Neural progenitor cell (in vitro differentiated cells): ENCODE measurements around the gene PIK3R6. TPM values are rescaled to one million over a fixed set of nuclear protein-coding genes. Genes with fewer than 3 reads are reported as not detected.

ENCODE experiments used
- DNase-seq: peaks from one replicate; pipeline ENCODE4 v3.0.0-alpha.2; 2016; ENCODE audit warnings: low spot score
- H2AFZ ChIP-seq: fragments of 200-600 bp; sonication (generic); replicated peaks from 2 replicates; pipeline ENCODE4 v1.6.1; 2016; ENCODE audit warnings: antibody characterized with exemption
- H3F3A ChIP-seq: fragments of 200-600 bp; sonication (generic); 2 replicates; pipeline ENCODE4 v1.6.1; 2016; ENCODE audit warnings: antibody characterized with exemption, low read depth
- H3K27ac ChIP-seq: fragments of 200-600 bp; sonication (generic); 2 replicates; pipeline ENCODE4 v1.5.1; 2016; ENCODE audit warnings: mild to moderate bottlenecking
- H3K27me3 ChIP-seq: fragments of 200-600 bp; sonication (generic); 2 replicates; pipeline ENCODE4 v1.6.1; 2016; ENCODE audit warnings: mild to moderate bottlenecking, moderate library complexity
- H3K36me3 ChIP-seq: fragments of 200-600 bp; sonication (generic); 2 replicates; pipeline ENCODE4 v1.5.1; 2016
- H3K4me1 ChIP-seq: fragments of 200-600 bp; sonication (generic); 2 replicates; pipeline ENCODE4 v1.6.1; 2016; ENCODE audit warnings: mixed run types
- H3K4me2 ChIP-seq: fragments of 200-600 bp; sonication (generic); 2 replicates; pipeline ENCODE4 v1.6.1; 2016
- H3K4me3 ChIP-seq: fragments of 200-600 bp; sonication (generic); 2 replicates; pipeline ENCODE4 v1.5.1; 2016
- H3K79me2 ChIP-seq: fragments of 200-600 bp; sonication (generic); 2 replicates; pipeline ENCODE4 v1.6.1; 2016; ENCODE audit warnings: low read depth
- H3K9ac ChIP-seq: fragments of 200-600 bp; sonication (generic); 2 replicates; pipeline ENCODE4 v1.6.1; 2016
- H3K9me3 ChIP-seq: fragments of 200-600 bp; sonication (generic); 2 replicates; pipeline ENCODE4 v1.5.1; 2016; ENCODE audit warnings: low read depth
- H4K20me1 ChIP-seq: fragments of 200-600 bp; sonication (generic); 2 replicates; pipeline ENCODE4 v1.6.1; 2016; ENCODE audit warnings: low read depth
- H3K27ac Mint-ChIP-seq: 3 replicates; pipeline ENCODE4 v1.8.0; 2021; ENCODE audit warnings: mixed read lengths
- H3K27me3 Mint-ChIP-seq: 2 replicates; pipeline ENCODE4 v1.8.0; 2022; ENCODE audit warnings: low read depth, mild to moderate bottlenecking, inconsistent platforms, moderate library complexity, mixed read lengths; ENCODE audit not compliant: insufficient read depth
- H3K36me3 Mint-ChIP-seq: 3 replicates; pipeline ENCODE4 v1.8.0; 2021; ENCODE audit warnings: mixed read lengths
- H3K4me1 Mint-ChIP-seq: 3 replicates; pipeline ENCODE4 v1.8.0; 2021; ENCODE audit warnings: mixed read lengths
- H3K4me3 Mint-ChIP-seq: 3 replicates; pipeline ENCODE4 v1.8.0; 2021; ENCODE audit warnings: mild to moderate bottlenecking, moderate library complexity, mixed read lengths
- H3K9me3 Mint-ChIP-seq: 3 replicates; pipeline ENCODE4 v1.8.0; 2020; ENCODE audit warnings: mixed read lengths
- EZH2 ChIP-seq: fragments of 200-600 bp; sonication (generic); IDR thresholded peaks from 2 replicates; pipeline ENCODE4 v1.6.1; 2017; ENCODE audit warnings: antibody characterized with exemption, mild to moderate bottlenecking, moderate library complexity
- EZH2phosphoT487 ChIP-seq: fragments of 200-600 bp; sonication (generic); IDR thresholded peaks from 2 replicates; pipeline ENCODE4 v1.6.1; 2017; ENCODE audit warnings: antibody characterized with exemption
- total RNA-seq: library from RNA; depleted of rRNA; stranded (reverse); fragments of >200 nt; gene quantifications from 2 replicates; pipeline ENCODE4 v1.2.3, GENCODE V29; 2015; ENCODE audit warnings: low replicate concordance
- TF ChIP-seq, protein P1 (sequence below): fragments of 200-600 bp; sonication (generic); IDR thresholded peaks from 2 replicates; pipeline ENCODE4 v1.5.1; 2017; ENCODE audit warnings: antibody characterized with exemption, mild to moderate bottlenecking

The PIK3R6 gene
- total RNA-seq, 1 donor from 2014 or later: not detected

- H3K4me3 Mint-ChIP-seq: no peak overlapping the region
- H3K27ac Mint-ChIP-seq: no peak overlapping the region
- no peaks in the 10 kb centered on the region for H3K9me3 Mint-ChIP-seq
- no peaks in the 10 kb centered on the region for H3K36me3 Mint-ChIP-seq
- no peaks in the 10 kb centered on the region for H3K4me1 ChIP-seq
- no peaks in the 10 kb centered on the region for H4K20me1 ChIP-seq
- no peak overlapping the region for H3K4me3 ChIP-seq
- peaks cover 4% of the 10 kb centered on the region for H3K4me1 Mint-ChIP-seq
- H3K9ac ChIP-seq: no peak overlapping the region
- H3K27ac ChIP-seq: no peak overlapping the region
- H3F3A ChIP-seq: no peaks in the 10 kb centered on the region
- no peaks in the 10 kb centered on the region for H3K79me2 ChIP-seq
- no peak overlapping the region for H2AFZ ChIP-seq
- no peaks in the 10 kb centered on the region for H3K27me3 ChIP-seq
- peaks cover 8% of the 10 kb centered on the region for H3K27me3 Mint-ChIP-seq
- H3K36me3 ChIP-seq: no peaks in the 10 kb centered on the region
- TF ChIP-seq EZH2: no peak
- TF ChIP-seq EZH2phosphoT487: no peak
- TF ChIP-seq, protein P1, sequence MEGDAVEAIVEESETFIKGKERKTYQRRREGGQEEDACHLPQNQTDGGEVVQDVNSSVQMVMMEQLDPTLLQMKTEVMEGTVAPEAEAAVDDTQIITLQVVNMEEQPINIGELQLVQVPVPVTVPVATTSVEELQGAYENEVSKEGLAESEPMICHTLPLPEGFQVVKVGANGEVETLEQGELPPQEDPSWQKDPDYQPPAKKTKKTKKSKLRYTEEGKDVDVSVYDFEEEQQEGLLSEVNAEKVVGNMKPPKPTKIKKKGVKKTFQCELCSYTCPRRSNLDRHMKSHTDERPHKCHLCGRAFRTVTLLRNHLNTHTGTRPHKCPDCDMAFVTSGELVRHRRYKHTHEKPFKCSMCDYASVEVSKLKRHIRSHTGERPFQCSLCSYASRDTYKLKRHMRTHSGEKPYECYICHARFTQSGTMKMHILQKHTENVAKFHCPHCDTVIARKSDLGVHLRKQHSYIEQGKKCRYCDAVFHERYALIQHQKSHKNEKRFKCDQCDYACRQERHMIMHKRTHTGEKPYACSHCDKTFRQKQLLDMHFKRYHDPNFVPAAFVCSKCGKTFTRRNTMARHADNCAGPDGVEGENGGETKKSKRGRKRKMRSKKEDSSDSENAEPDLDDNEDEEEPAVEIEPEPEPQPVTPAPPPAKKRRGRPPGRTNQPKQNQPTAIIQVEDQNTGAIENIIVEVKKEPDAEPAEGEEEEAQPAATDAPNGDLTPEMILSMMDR: no peak
- no peak overlapping the region for H3K4me2 ChIP-seq
- no peak for DNase-seq
- no peaks in the 10 kb centered on the region for H3K9me3 ChIP-seq
Measured at GRCh38 chr17:8872036-8872704, 4.7 kb upstream of the PIK3R6 start.

DNA sequence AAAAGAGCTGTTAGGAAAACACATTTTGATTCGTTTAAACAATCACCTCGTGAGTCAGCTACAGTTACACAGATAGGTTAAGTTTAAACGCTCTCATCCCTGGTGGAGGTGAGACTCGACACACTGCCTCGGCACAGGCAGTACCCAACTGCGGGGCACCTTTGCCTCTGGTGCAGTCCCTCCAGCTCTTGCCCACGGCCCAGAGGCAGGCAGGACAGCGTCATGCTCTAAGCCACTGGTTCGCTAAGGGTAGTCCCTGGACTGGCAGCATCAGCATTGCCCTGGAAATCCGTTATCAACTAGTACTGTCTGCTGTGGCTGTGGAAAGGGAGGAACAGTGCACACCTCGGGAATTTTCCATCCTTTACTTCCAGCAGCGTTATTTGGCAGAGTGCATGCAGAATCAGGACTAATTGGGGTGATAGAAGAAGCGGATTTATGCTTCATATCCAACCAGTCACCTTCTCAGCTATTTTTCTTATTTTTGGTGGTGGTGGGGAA is 3.7 kb upstream of the PIK3R6 start:
- H3K4me3 ChIP-seq: no peak overlapping the region
- no peaks in the 10 kb centered on the region for H3K27me3 ChIP-seq
- TF ChIP-seq EZH2phosphoT487 (no peak), EZH2 (no peak)
- TF ChIP-seq, protein P1: no peak
- Mint-ChIP-seq H3K27me3 (peaks cover 6% of the 10 kb centered on the region), H3K4me3 (no peak overlapping the region), H3K27ac (no peak overlapping the region), H3K36me3 (no peaks in the 10 kb centered on the region), H3K9me3 (no peaks in the 10 kb centered on the region), H3K4me1 (peaks cover 4% of the 10 kb centered on the region)
- H3F3A ChIP-seq: no peaks in the 10 kb centered on the region
- H2AFZ ChIP-seq: no peak overlapping the region
- H3K4me2 ChIP-seq: no peak overlapping the region
- no peak for DNase-seq
- no peaks in the 10 kb centered on the region for H3K9me3 ChIP-seq
- no peak overlapping the region for H3K27ac ChIP-seq
- no peaks in the 10 kb centered on the region for H3K36me3 ChIP-seq
- no peaks in the 10 kb centered on the region for H4K20me1 ChIP-seq
- no peaks in the 10 kb centered on the region for H3K79me2 ChIP-seq
- H3K4me1 ChIP-seq: no peaks in the 10 kb centered on the region
- no peak overlapping the region for H3K9ac ChIP-seq

GRCh38 chr17:8870406-8871040 is 3.0 kb upstream of the PIK3R6 start:
- Histone ChIP-seq H3F3A (no peaks in the 10 kb centered on the region), H3K4me2 (no peak overlapping the region), H3K9ac (no peak overlapping the region), H3K4me1 (no peaks in the 10 kb centered on the region), H3K79me2 (no peaks in the 10 kb centered on the region), H3K4me3 (no peak overlapping the region), H3K36me3 (no peaks in the 10 kb centered on the region), H3K27me3 (no peaks in the 10 kb centered on the region), H3K27ac (no peak overlapping the region), H2AFZ (no peak overlapping the region), H4K20me1 (no peaks in the 10 kb centered on the region), H3K9me3 (no peaks in the 10 kb centered on the region)
- no peaks in the 10 kb centered on the region for H3K36me3 Mint-ChIP-seq
- no peak overlapping the region for H3K27ac Mint-ChIP-seq
- TF ChIP-seq EZH2 (no peak), EZH2phosphoT487 (no peak)
- TF ChIP-seq, protein P1: no peak
- no peak for DNase-seq
- peaks cover 4% of the 10 kb centered on the region for H3K4me1 Mint-ChIP-seq
- no peaks in the 10 kb centered on the region for H3K9me3 Mint-ChIP-seq
- H3K4me3 Mint-ChIP-seq: no peak overlapping the region
- peaks cover 6% of the 10 kb centered on the region for H3K27me3 Mint-ChIP-seq
